Endothelial cell of umbilical vein (primary cell): ENCODE results near the gene TLN1. TPM values are rescaled to one million over a fixed set of nuclear protein-coding genes. Genes with fewer than 3 reads are reported as not detected.

Experiments
- BruUV-seq: library from RNA; stranded (reverse); fragments of 400-500 nt; replicated peaks from 2 replicates; lab custom pipeline; 2021; lab: Mats Ljungman, UMichigan
- CTCF ChIA-PET: fragments of 300-600, 350-600 bp; sonication (Branson Sonifier 250); formaldehyde crosslinking; loops from one replicate; lab custom pipeline; 2021; ENCODE audit warnings: antibody characterized with exemption, inconsistent platforms; lab: Charles Lee
- POLR2A ChIA-PET: fragments of 300-600, 350-600 bp; sonication (Branson Sonifier 250); formaldehyde crosslinking; loops from one replicate; lab custom pipeline; 2021; ENCODE audit warnings: antibody characterized with exemption, inconsistent platforms; lab: Charles Lee
- DNase-seq: peaks from one replicate; pipeline ENCODE4 v3.0.0-alpha.2; 2011; ENCODE audit warnings: low read depth, low spot score
- FAIRE-seq: peaks from 2 replicates; lab custom pipeline; 2011; peaks lifted over from hg19 to GRCh38; lab: Jason Lieb, UNC
- H2AFZ ChIP-seq: 2 replicates; pipeline ENCODE4 v1.6.0; 2012; ENCODE audit warnings: low read depth, low read length, control low read depth, inconsistent platforms
- H3K27ac ChIP-seq: 2 replicates; pipeline ENCODE4 v1.5.1; 2011; ENCODE audit warnings: low read depth, mild to moderate bottlenecking, control low read depth, low read length, moderate library complexity; ENCODE audit not compliant: insufficient read depth
- H3K27me3 ChIP-seq, 2 experiments: 2 replicates each; pipeline versions ENCODE4 v1.6.0 to v1.6.1; 2011; ENCODE audit warnings: low read length in 2 of 2, mixed read lengths in 1 of 2; ENCODE audit not compliant: control insufficient read depth in 2 of 2, insufficient read depth in 2 of 2
- H3K36me3 ChIP-seq, 2 experiments: 2 replicates in 1 of 2; 3 replicates in 1 of 2; pipeline ENCODE4 v1.5.1; 2011; ENCODE audit warnings: low read length in 2 of 2, mild to moderate bottlenecking in 1 of 2, moderate library complexity in 1 of 2; ENCODE audit not compliant: control insufficient read depth in 2 of 2, insufficient read depth in 2 of 2; ENCODE audit errors: extremely low read depth in 1 of 2
- H3K4me1 ChIP-seq: 3 replicates; pipeline ENCODE4 v1.5.1; 2011; ENCODE audit warnings: mild to moderate bottlenecking, low read length; ENCODE audit not compliant: control insufficient read depth, insufficient read depth; ENCODE audit errors: extremely low read depth
- H3K4me2 ChIP-seq: 2 replicates; pipeline ENCODE4 v1.6.1; 2011; ENCODE audit warnings: low read length, control low read depth, mixed read lengths; ENCODE audit not compliant: insufficient read depth
- H3K4me3 ChIP-seq, 3 experiments: fragments of 200-600 bp in 1 of 3; sonication (generic), shearing (Covaris generic) in 1 of 3; replicated peaks in 1 of 3; 2 replicates each; pipeline ENCODE4 v1.5.1; 2011 to 2016; ENCODE audit warnings: control low read depth in 3 of 3, low read length in 3 of 3, mild to moderate bottlenecking in 2 of 3, inconsistent platforms in 1 of 3, low read depth in 1 of 3, moderate library complexity in 1 of 3; ENCODE audit not compliant: insufficient read depth in 1 of 3
- H3K79me2 ChIP-seq: 2 replicates; pipeline ENCODE4 v1.6.0; 2012; ENCODE audit warnings: low read length, inconsistent platforms; ENCODE audit not compliant: control insufficient read depth, insufficient read depth
- H3K9ac ChIP-seq: replicated peaks from 2 replicates; pipeline ENCODE3; 2011; ENCODE audit warnings: low read length, control low read depth; ENCODE audit not compliant: insufficient read depth; ENCODE audit errors: extremely low read depth
- H3K9me1 ChIP-seq: replicated peaks from 3 replicates; pipeline ENCODE4 v1.6.0; 2011; ENCODE audit warnings: mild to moderate bottlenecking, low read length; ENCODE audit not compliant: control insufficient read depth, insufficient read depth; ENCODE audit errors: extremely low read depth
- H3K9me3 ChIP-seq: replicated peaks from 2 replicates; pipeline ENCODE4 v1.5.1; 2012; ENCODE audit warnings: low read length, inconsistent platforms; ENCODE audit not compliant: control insufficient read depth, insufficient read depth
- H4K20me1 ChIP-seq: replicated peaks from 2 replicates; pipeline ENCODE3; 2011; ENCODE audit warnings: mild to moderate bottlenecking, low read length; ENCODE audit not compliant: control insufficient read depth, insufficient read depth; ENCODE audit errors: extremely low read depth
- CTCF ChIP-seq, 2 donors: IDR thresholded peaks; 1 replicate in 1 of 2; 2 replicates in 1 of 2; pipeline ENCODE4 v1.5.1; 2011; ENCODE audit warnings: low read length in 2 of 2, mild to moderate bottlenecking in 2 of 2, moderate library complexity in 2 of 2, control low read depth in 1 of 2, inconsistent platforms in 1 of 2, low read depth in 1 of 2; ENCODE audit not compliant: insufficient read depth in 1 of 2; ENCODE audit errors: extremely low read depth in 1 of 2
- EZH2 ChIP-seq: IDR thresholded peaks from 2 replicates; pipeline ENCODE4 v1.6.1; 2012; ENCODE audit warnings: borderline replicate concordance, low read depth, mild to moderate bottlenecking, moderate library complexity, low read length, inconsistent platforms; ENCODE audit not compliant: severe bottlenecking
- FOS ChIP-seq: IDR thresholded peaks from 2 replicates; pipeline ENCODE4 v1.6.1; 2011; ENCODE audit warnings: mild to moderate bottlenecking, low read length, moderate library complexity, borderline replicate concordance; ENCODE audit not compliant: insufficient read depth
- GATA2 ChIP-seq: IDR thresholded peaks from 2 replicates; pipeline ENCODE4 v1.7.0; 2011; ENCODE audit warnings: low read depth, mild to moderate bottlenecking, moderate library complexity, mixed read lengths, low read length; ENCODE audit not compliant: insufficient read length, insufficient read depth
- JUN ChIP-seq: IDR thresholded peaks from 2 replicates; pipeline ENCODE4 v1.6.1; 2011; ENCODE audit warnings: borderline replicate concordance, low read depth; ENCODE audit not compliant: insufficient read length, insufficient read depth
- MAX ChIP-seq: IDR thresholded peaks from 2 replicates; pipeline ENCODE4 v1.6.1; 2011; ENCODE audit not compliant: insufficient read depth, insufficient read length
- MYC ChIP-seq: IDR thresholded peaks from one replicate; pipeline ENCODE4 v1.6.1; 2011; ENCODE audit warnings: mild to moderate bottlenecking, low read depth, low read length
- POLR2A ChIP-seq: IDR thresholded peaks from 2 replicates; pipeline ENCODE4 v1.6.1; 2012; ENCODE audit warnings: low read depth, mild to moderate bottlenecking, control low read depth, low read length
- POLR2AphosphoS5 ChIP-seq: IDR thresholded peaks from 2 replicates; pipeline ENCODE4 v1.6.1; 2012; ENCODE audit warnings: low read depth, mild to moderate bottlenecking, control low read depth, low read length, moderate library complexity; ENCODE audit not compliant: insufficient read depth
- dilution Hi-C: fragments of 300-500 bp; cut with MboI; formaldehyde crosslinking; loops from one replicate; pipeline ENCODE4 v1.15.0; 2019; ENCODE audit warnings: low sequenced_read_pairs; ENCODE audit not compliant: extremely low pct_ligation_motif_present
- intact Hi-C: fragments of 100-400 bp; cut with micrococcal nuclease; formaldehyde crosslinking; loops from one replicate; pipeline ENCODE4 v1.10.0; 2022
- polyA plus RNA-seq, 4 experiments: library from polyadenylated mRNA; depleted of rRNA in 3 of 4; stranded (reverse) in 3 of 4; unstranded in 1 of 4; fragments of >200 nt; gene quantifications; 2 replicates each; pipeline versions ENCODE4 v1.2.1 to v1.2.3, GENCODE V29; 2011 to 2012; ENCODE audit warnings: missing spikeins in 1 of 4
- total RNA-seq: library from RNA; stranded (reverse); gene quantifications from 2 replicates; pipeline ENCODE4 v1.2.3, GENCODE V29; 2021

The TLN1 gene
- total and polyA plus RNA-seq, 2 donors (not counting 3 experiments of a cell fraction or from before 2014, with no cell fraction given): 120 to 450 TPM

- CTCF ChIA-PET: interaction anchor here (0.8 to 10.0 kb wide), 5 partner anchors 10 to 68 kb away, joined by 3 to 227 read pairs (median 9); partner anchors contain the start of gene TPM2
- dilution Hi-C loops: no loop called here
- no peaks in the 10 kb centered on the region for H3K9me1 ChIP-seq
- peak overlapping the region; percentile 84 for H2AFZ ChIP-seq
- no peaks in the 10 kb centered on the region for H4K20me1 ChIP-seq
- intact Hi-C loops: loop anchor here (1.0 to 5.0 kb wide), 5 partner anchors 30 to 248 kb away; partner anchors contain the start of genes CREB3, HRCT1, RUSC2 and SPAAR
- no peak for DNase-seq
- H3K27ac ChIP-seq: peak overlapping the region; percentile 94
- H3K79me2 ChIP-seq: peaks cover 4% of the 10 kb centered on the region
- peaks cover 12% of the 10 kb centered on the region for H3K4me1 ChIP-seq
- H3K9ac ChIP-seq: peak overlapping the region; percentile 86
- peak overlapping the region; percentile 84 to 87 (median 86) for H3K4me3 ChIP-seq
- POLR2A ChIA-PET: interaction anchor here (1.6 kb wide), 1 partner anchor 29 kb away, joined by 4 read pairs; no protein-coding TSS in a partner anchor
- H3K4me2 ChIP-seq: peak overlapping the region; percentile 93
- no peaks in the 10 kb centered on the region for H3K9me3 ChIP-seq
- H3K36me3 ChIP-seq: peaks cover 0 to 8% of the 10 kb centered on the region in 2 experiments
- peak; percentile 65 for FAIRE-seq
- no TSS peak for BruUV-seq
- no peak for TF ChIP-seq CTCF (IDR thresholded peaks at IDR 0.05; ENCODE audit: extremely low read depth in 1 of 2, insufficient read depth in 1 of 2, low read depth in 1 of 2, low read length in 2 of 2)
- TF ChIP-seq EZH2: no peak
- TF ChIP-seq MYC: no peak
- TF ChIP-seq JUN: no peak
- no peak for TF ChIP-seq MAX
- no peak for TF ChIP-seq POLR2A
- TF ChIP-seq GATA2: no peak
- TF ChIP-seq POLR2AphosphoS5: no peak
- no peak for TF ChIP-seq FOS
- H3K27me3 ChIP-seq: no peaks in the 10 kb centered on the region
These were observed 73.1 kb downstream of the TLN1 start for GRCh38 chr9:35658968-35659220.
